SU-DHL-6 (cell line): ENCODE data around the gene FAM177A1.

Experiments
- H2AFZ ChIP-seq: fragments of 200-600 bp; sonication (generic); 2 replicates; pipeline ENCODE4 v1.6.1; 2014; ENCODE audit warnings: low read depth, mild to moderate bottlenecking, moderate library complexity, mixed read lengths, antibody characterized with exemption, low read length; ENCODE audit not compliant: severe bottlenecking
- H3F3A ChIP-seq: fragments of 200-600 bp; shearing (Covaris generic); 2 replicates; pipeline ENCODE4 v1.6.0; 2016; ENCODE audit warnings: antibody characterized with exemption, mild to moderate bottlenecking; ENCODE audit not compliant: insufficient read depth
- H3K27ac ChIP-seq: fragments of 200-600 bp; sonication (generic); 2 replicates; pipeline ENCODE4 v1.5.1; 2016; ENCODE audit warnings: low read depth, mild to moderate bottlenecking, low read length, moderate library complexity, mixed read lengths
- H3K27me3 ChIP-seq: fragments of 200-600 bp; sonication (generic), shearing (Covaris generic); 2 replicates; pipeline ENCODE4 v1.6.0; 2014; ENCODE audit warnings: mild to moderate bottlenecking, low read length
- H3K36me3 ChIP-seq: fragments of 200-600 bp; sonication (generic); 2 replicates; pipeline ENCODE4 v1.6.1; 2014; ENCODE audit warnings: mild to moderate bottlenecking, low read length, mixed read lengths
- H3K4me2 ChIP-seq: fragments of 300-600, 200-600 bp; shearing (Covaris generic), sonication (generic); 2 replicates; pipeline ENCODE4 v1.6.0; 2014; ENCODE audit warnings: low read length, low read depth, mild to moderate bottlenecking; ENCODE audit not compliant: poor library complexity, severe bottlenecking
- H3K4me3 ChIP-seq: fragments of 200-600 bp; sonication (generic); 2 replicates; pipeline ENCODE4 v1.5.1; 2014; ENCODE audit warnings: antibody characterized with exemption, low read length, mild to moderate bottlenecking, mixed read lengths; ENCODE audit not compliant: insufficient read depth, poor library complexity, severe bottlenecking
- H3K79me2 ChIP-seq: fragments of 200-600 bp; sonication (generic); 2 replicates; pipeline ENCODE4 v1.6.1; 2014; ENCODE audit warnings: mild to moderate bottlenecking, low read length, moderate library complexity; ENCODE audit not compliant: insufficient read depth
- H3K9ac ChIP-seq: fragments of 200-600 bp; sonication (generic); 2 replicates; pipeline ENCODE4 v1.7.0; 2014; ENCODE audit warnings: mild to moderate bottlenecking, low read length
- H3K9me2 ChIP-seq: fragments of 200-600 bp; sonication (generic); replicated peaks from 2 replicates; pipeline ENCODE4 v1.6.1; 2014; ENCODE audit warnings: low read length; ENCODE audit not compliant: insufficient read depth
- H3K9me3 ChIP-seq: fragments of 200-600 bp; sonication (generic); 2 replicates; pipeline ENCODE4 v1.6.1; 2014; ENCODE audit warnings: low read length, mixed read lengths; ENCODE audit not compliant: insufficient read depth
- H4K20me1 ChIP-seq: fragments of 200-600 bp; sonication (generic); 2 replicates; pipeline ENCODE4 v1.6.1; 2014; ENCODE audit warnings: low read depth, mild to moderate bottlenecking, antibody characterized with exemption, low read length, moderate library complexity, mixed read lengths
- CTCF ChIP-seq: fragments of 200-600 bp; sonication (generic); IDR thresholded peaks from one replicate; pipeline ENCODE4 v1.5.1; 2017; ENCODE audit warnings: antibody characterized with exemption, mild to moderate bottlenecking, low read length, moderate library complexity; ENCODE audit not compliant: insufficient read depth, poor library complexity, severe bottlenecking
- EZH2phosphoT487 ChIP-seq: fragments of 200-600 bp; sonication (generic), shearing (Covaris generic); conservative IDR thresholded peaks from 2 replicates; pipeline ENCODE4 v1.6.1; 2018; ENCODE audit warnings: mild to moderate bottlenecking, antibody characterized with exemption, low read length, moderate library complexity, mixed read lengths

Gene FAM177A1

GRCh38 chr14:35121887-35122695 lies 76.0 kb downstream of the FAM177A1 start, which contains the start of the genes PPP2R3C and PRORP:
PPP2R3C (minus strand) TSS chr14:35121990; CDS start chr14:35121959, 31 bp downstream.
PRORP (plus strand) TSS chr14:35122552; CDS start chr14:35123246, 694 bp downstream.
- no peak for TF ChIP-seq EZH2phosphoT487
- TF ChIP-seq CTCF = no peak
- H3K4me2 ChIP-seq = peak within 1 kb of the TSS; percentile 68
- H3K9ac ChIP-seq = peak within 1 kb of the TSS; percentile 87
- no peaks in the 10 kb centered on the region; the same call in 1 of the 2 replicates for H3K36me3 ChIP-seq
- no peaks in the 10 kb centered on the region for H3K9me2 ChIP-seq
- no peaks in the 10 kb centered on the region for H3K9me3 ChIP-seq
- H3F3A ChIP-seq = peaks cover 10% of the 10 kb centered on the region
- no peaks in the 10 kb centered on the region for H3K27me3 ChIP-seq
- H3K4me3 ChIP-seq = peak within 1 kb of the TSS; percentile 83
- H3K79me2 ChIP-seq = peaks cover 65% of the 10 kb centered on the region
- peak within 1 kb of the TSS; percentile 80 for H2AFZ ChIP-seq
- H3K27ac ChIP-seq = peak within 1 kb of the TSS; percentile 89
- H4K20me1 ChIP-seq = no peaks in the 10 kb centered on the region

GRCh38 chr14:35122696-35123387 lies 76.8 kb downstream of the FAM177A1 start:
- Histone ChIP-seq H3F3A (peaks cover 10% of the 10 kb centered on the region), H3K9me3 (no peaks in the 10 kb centered on the region), H3K4me2 (peak overlapping the region; percentile 68), H3K79me2 (peaks cover 60% of the 10 kb centered on the region), H2AFZ (peak overlapping the region; percentile 80), H3K9me2 (no peaks in the 10 kb centered on the region), H3K4me3 (peak overlapping the region; percentile 83), H3K27ac (peak overlapping the region; percentile 89), H3K9ac (peak overlapping the region; percentile 87), H4K20me1 (no peaks in the 10 kb centered on the region), H3K36me3 (no peaks in the 10 kb centered on the region; the same call in 1 of the 2 replicates), H3K27me3 (no peaks in the 10 kb centered on the region)
- no peak for TF ChIP-seq CTCF
- TF ChIP-seq EZH2phosphoT487 = no peak

GRCh38 chr14:35123388-35123703 lies 77.3 kb downstream of the FAM177A1 start:
- Histone ChIP-seq H2AFZ (peak overlapping the region; percentile 80), H3K4me3 (peak overlapping the region; percentile 83), H3F3A (peaks cover 10% of the 10 kb centered on the region), H3K9me2 (no peaks in the 10 kb centered on the region), H3K4me2 (peak overlapping the region; percentile 68), H3K27ac (peak overlapping the region; percentile 89), H3K27me3 (no peaks in the 10 kb centered on the region), H4K20me1 (no peaks in the 10 kb centered on the region), H3K79me2 (peaks cover 55% of the 10 kb centered on the region), H3K9ac (peak overlapping the region; percentile 87), H3K9me3 (no peaks in the 10 kb centered on the region), H3K36me3 (no peaks in the 10 kb centered on the region; the same call in 1 of the 2 replicates)
- TF ChIP-seq EZH2phosphoT487 = no peak
- no peak for TF ChIP-seq CTCF
